ENCODE data around the gene SLC7A6OS.

Gene SLC7A6OS

DNA sequence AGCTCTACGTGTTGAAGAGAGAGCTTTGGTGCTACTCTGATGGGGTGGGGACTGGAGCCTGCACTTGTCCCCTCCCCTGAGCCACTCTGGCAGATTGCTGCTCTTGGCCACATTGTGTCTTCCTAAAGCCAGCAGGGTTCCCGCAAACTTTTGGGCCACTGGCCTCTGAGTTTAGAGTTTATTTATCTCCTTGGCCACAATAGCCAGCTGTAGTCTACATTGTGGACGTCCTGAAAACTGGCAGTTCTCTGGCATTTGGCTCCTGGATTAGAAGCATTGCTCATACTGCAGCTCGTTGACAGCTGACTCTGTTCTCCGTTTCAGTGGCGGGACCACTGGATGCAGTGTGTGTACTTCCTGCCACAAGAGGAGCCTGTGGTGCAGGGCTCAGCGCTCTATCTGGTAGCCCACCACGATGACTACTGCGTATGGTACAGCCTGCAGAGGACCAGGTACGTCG lies 34.6 kb upstream of the SLC7A6OS start:
- peaks cover 0 to 12% (median 6%) of the 10 kb centered on the region in 5 donors for H3K4me1 ChIP-seq (ENCODE audit: control insufficient read depth in 5 of 5, insufficient read depth in 5 of 5, low read length in 5 of 5)
- H3K27ac ChIP-seq (ENCODE audit: low read depth, low read length), result no peak overlapping the region
- H3K9ac ChIP-seq (ENCODE audit: low read length in 5 of 5), result no peak overlapping the region
- H3K27me3 ChIP-seq (ENCODE audit: control insufficient read depth in 5 of 5, insufficient read depth in 4 of 5, low read length in 5 of 5), result no peaks in the 10 kb centered on the region
- peaks cover 9 to 86% (median 79%) of the 10 kb centered on the region in 5 donors for H3K36me3 ChIP-seq (ENCODE audit: control insufficient read depth in 5 of 5, insufficient read depth in 5 of 5, low read length in 5 of 5)
- H3K4me3 ChIP-seq (ENCODE audit: low read depth in 1 of 5, low read length in 5 of 5), result no peak overlapping the region
- no peaks in the 10 kb centered on the region for H3K9me3 ChIP-seq (ENCODE audit: control insufficient read depth in 5 of 5, low read length in 5 of 5)

DNA sequence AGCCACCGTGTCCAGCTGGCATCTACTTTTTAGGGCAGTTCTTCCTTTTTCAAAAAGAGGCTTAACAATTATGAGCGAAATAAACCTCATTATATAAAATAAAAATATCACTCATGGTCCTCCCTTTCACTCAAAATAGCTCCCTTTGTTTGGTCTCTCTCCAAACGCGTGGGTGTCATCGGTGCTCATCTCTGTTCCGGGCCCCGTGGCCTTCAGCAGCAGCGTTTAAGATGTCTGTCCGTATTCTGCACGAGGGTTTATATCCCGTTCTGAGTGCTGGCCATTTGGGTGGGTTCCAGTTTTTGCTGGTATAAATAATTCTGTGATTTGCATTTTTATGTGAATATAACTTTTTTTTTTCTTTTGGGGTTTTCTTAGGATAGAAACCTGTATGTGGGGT lies 33.5 kb upstream of the SLC7A6OS start:
- no peak overlapping the region for H3K9ac ChIP-seq (ENCODE audit: low read length in 5 of 5)
- H3K4me1 ChIP-seq (ENCODE audit: control insufficient read depth in 5 of 5, insufficient read depth in 5 of 5, low read length in 5 of 5), result peaks cover 0 to 12% (median 6%) of the 10 kb centered on the region in 5 donors
- H3K36me3 ChIP-seq (ENCODE audit: control insufficient read depth in 5 of 5, insufficient read depth in 5 of 5, low read length in 5 of 5), result peaks cover 4 to 86% (median 80%) of the 10 kb centered on the region in 5 donors

DNA sequence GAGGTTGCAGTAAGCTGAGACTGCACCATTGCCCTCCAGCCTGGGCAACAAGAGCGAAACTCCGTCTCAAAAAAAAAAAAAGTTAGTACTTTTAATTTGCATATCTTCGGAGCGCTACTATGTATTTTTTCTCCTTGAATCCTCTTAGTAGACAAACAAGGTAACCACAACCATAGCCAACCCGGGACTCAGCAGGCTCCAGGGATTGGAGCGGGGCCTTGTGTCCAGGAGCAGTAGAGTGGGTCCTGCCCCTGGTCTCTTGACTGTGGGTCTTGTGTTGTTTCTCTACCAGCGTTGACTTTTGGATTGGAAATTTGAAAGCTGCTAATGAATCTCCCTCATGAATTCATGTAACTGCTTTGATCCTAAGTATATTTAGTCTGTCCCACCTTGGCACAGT lies 32.4 kb upstream of the SLC7A6OS start:
- H3K27ac ChIP-seq (ENCODE audit: low read depth, low read length), result no peak overlapping the region
- no peaks in the 10 kb centered on the region for H3K27me3 ChIP-seq (ENCODE audit: control insufficient read depth in 5 of 5, insufficient read depth in 4 of 5, low read length in 5 of 5)
- H3K4me3 ChIP-seq (ENCODE audit: low read depth in 1 of 5, low read length in 5 of 5), result no peak overlapping the region
- H3K4me1 ChIP-seq (ENCODE audit: control insufficient read depth in 5 of 5, insufficient read depth in 5 of 5, low read length in 5 of 5), result peaks cover 0 to 12% (median 6%) of the 10 kb centered on the region in 5 donors
- peaks cover 4 to 86% (median 80%) of the 10 kb centered on the region in 5 donors for H3K36me3 ChIP-seq (ENCODE audit: control insufficient read depth in 5 of 5, insufficient read depth in 5 of 5, low read length in 5 of 5)
- no peak overlapping the region for H3K9ac ChIP-seq (ENCODE audit: low read length in 5 of 5)
- no peaks in the 10 kb centered on the region for H3K9me3 ChIP-seq (ENCODE audit: control insufficient read depth in 5 of 5, low read length in 5 of 5)

More for the DNA sequence above, 33.5 kb upstream of the SLC7A6OS start:
- Histone ChIP-seq H3K27me3 (ENCODE audit: control insufficient read depth in 5 of 5, insufficient read depth in 4 of 5, low read length in 5 of 5) (no peaks in the 10 kb centered on the region), H3K27ac (ENCODE audit: low read depth, low read length) (no peak overlapping the region), H3K9me3 (ENCODE audit: control insufficient read depth in 5 of 5, low read length in 5 of 5) (no peaks in the 10 kb centered on the region), H3K4me3 (ENCODE audit: low read depth in 1 of 5, low read length in 5 of 5) (no peak overlapping the region)

DNA sequence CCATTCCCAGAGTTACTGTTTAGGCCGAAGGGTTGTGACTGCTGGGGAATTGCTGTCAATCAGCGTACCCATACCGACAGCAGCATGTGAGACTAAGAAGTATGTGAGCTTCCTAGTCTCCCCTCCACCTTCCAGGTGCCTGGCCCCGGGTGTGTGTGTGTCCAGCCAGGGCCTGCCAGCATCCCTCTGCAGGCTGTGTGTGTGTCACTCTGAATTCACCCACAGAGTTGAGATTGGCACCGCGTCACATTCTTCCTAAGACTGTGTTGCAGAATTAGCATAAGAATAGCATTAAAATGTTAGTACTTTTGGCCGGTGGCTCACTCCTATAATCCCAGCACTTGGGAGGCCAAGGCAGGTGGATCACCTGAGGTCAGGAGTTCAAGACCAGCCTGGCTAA lies 31.9 kb upstream of the SLC7A6OS start:
- no peak overlapping the region for H3K9ac ChIP-seq (ENCODE audit: low read length in 5 of 5)
- H3K27me3 ChIP-seq (ENCODE audit: control insufficient read depth in 5 of 5, insufficient read depth in 4 of 5, low read length in 5 of 5), result no peaks in the 10 kb centered on the region
- H3K4me1 ChIP-seq (ENCODE audit: control insufficient read depth in 5 of 5, insufficient read depth in 5 of 5, low read length in 5 of 5), result peaks cover 0 to 8% (median 5%) of the 10 kb centered on the region in 5 donors
- no peak overlapping the region for H3K27ac ChIP-seq (ENCODE audit: low read depth, low read length)
- H3K36me3 ChIP-seq (ENCODE audit: control insufficient read depth in 5 of 5, insufficient read depth in 5 of 5, low read length in 5 of 5), result peaks cover 4 to 86% (median 80%) of the 10 kb centered on the region in 5 donors
- H3K4me3 ChIP-seq (ENCODE audit: low read depth in 1 of 5, low read length in 5 of 5), result no peak overlapping the region
- H3K9me3 ChIP-seq (ENCODE audit: control insufficient read depth in 5 of 5, low read length in 5 of 5), result no peaks in the 10 kb centered on the region

DNA sequence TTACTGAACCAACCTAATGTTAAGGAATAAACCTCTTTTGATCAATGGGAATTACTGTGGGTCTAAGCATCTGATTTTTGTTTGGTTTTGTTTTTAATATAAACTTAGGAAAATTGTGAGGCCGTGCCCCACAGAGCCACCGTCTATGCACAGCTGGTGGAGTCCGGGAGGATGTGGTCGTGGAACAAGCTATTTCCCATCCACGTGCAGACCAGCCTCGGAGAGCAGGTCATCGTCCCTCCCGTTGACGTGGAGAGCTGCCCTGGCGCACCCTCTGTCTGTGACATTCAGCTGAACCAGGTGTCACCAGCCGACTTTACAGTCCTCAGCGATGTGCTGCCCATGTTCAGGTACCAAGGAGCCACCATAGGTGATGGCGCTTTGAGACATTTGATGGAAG lies 28.5 kb upstream of the SLC7A6OS start:
- Histone ChIP-seq H3K36me3 (ENCODE audit: control insufficient read depth in 5 of 5, insufficient read depth in 5 of 5, low read length in 5 of 5) (peaks cover 4 to 70% (median 60%) of the 10 kb centered on the region in 5 donors), H3K9me3 (ENCODE audit: control insufficient read depth in 5 of 5, low read length in 5 of 5) (no peaks in the 10 kb centered on the region), H3K9ac (ENCODE audit: low read length in 5 of 5) (no peak overlapping the region), H3K4me3 (ENCODE audit: low read depth in 1 of 5, low read length in 5 of 5) (no peak overlapping the region), H3K27me3 (ENCODE audit: control insufficient read depth in 5 of 5, insufficient read depth in 4 of 5, low read length in 5 of 5) (no peaks in the 10 kb centered on the region), H3K4me1 (ENCODE audit: control insufficient read depth in 5 of 5, insufficient read depth in 5 of 5, low read length in 5 of 5) (peaks cover 0 to 14% (median 5%) of the 10 kb centered on the region in 5 donors), H3K27ac (ENCODE audit: low read depth, low read length) (no peak overlapping the region)

DNA sequence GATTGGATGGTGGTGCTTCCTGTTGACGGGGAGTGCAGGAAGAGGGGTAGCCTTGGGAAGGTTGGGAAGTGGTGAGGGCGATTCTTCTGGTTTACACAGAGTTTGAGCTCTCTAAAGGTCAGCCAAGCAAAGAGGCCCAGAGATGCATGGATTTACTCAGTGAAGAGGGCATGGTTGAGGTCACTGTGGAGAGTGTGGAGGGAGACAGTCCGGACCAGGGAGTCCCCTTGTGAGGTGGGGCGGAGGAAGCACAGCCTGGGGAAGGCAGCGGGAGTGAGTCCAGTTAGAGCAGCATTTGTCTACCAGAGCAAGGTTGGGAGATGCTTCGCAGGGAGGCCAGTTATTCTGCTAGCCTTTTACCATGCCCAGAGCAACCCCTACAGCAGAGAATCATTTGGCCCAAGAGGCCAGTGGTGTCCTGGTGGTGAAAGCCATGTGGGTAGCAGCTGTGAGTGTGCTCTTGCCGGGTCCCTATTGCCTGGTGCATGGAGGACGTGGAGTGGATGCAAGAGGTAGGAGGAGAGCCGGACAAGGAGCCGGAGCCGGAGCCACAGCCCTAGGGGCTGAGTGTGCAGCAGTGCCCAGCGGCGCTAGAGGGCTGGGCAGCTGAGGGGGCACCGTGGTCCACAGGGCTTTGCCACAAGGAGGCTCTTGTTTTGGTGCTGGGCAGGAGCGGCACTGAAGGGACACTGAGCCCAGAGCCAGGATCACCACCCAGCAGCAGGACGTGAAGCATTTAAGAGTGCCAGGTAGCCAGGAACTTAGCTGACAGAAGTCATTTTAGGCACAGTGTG lies 27.8 kb upstream of the SLC7A6OS start:
- Histone ChIP-seq H3K4me3 (ENCODE audit: low read depth in 1 of 5, low read length in 5 of 5) (no peak overlapping the region), H3K4me1 (ENCODE audit: control insufficient read depth in 5 of 5, insufficient read depth in 5 of 5, low read length in 5 of 5) (peaks cover 1 to 21% (median 12%) of the 10 kb centered on the region in 5 donors), H3K27me3 (ENCODE audit: control insufficient read depth in 5 of 5, insufficient read depth in 4 of 5, low read length in 5 of 5) (no peaks in the 10 kb centered on the region), H3K9me3 (ENCODE audit: control insufficient read depth in 5 of 5, low read length in 5 of 5) (no peaks in the 10 kb centered on the region), H3K27ac (ENCODE audit: low read depth, low read length) (no peak overlapping the region), H3K36me3 (ENCODE audit: control insufficient read depth in 5 of 5, insufficient read depth in 5 of 5, low read length in 5 of 5) (peaks cover 4 to 69% (median 56%) of the 10 kb centered on the region in 5 donors), H3K9ac (ENCODE audit: low read length in 5 of 5) (no peak overlapping the region)

DNA sequence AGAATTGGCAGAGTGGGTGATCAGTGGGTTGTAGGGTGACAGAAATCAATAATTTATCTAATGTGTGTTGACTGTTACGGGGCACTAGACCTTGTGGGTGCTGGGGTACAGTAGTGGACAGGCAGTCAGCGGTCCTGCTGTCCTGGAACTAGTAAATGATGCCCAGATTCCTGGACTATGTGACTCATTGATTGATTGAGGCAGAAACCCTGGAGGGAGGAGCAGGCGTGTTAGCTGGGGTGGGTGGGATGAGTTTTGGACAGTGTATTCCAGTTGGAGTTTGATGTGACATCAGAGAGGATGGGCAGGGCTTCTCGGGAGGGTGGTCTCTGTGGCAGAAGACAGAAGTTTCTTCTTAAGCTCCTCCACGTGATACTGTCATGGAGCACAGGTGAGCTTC lies 24.4 kb upstream of the SLC7A6OS start:
- Histone ChIP-seq H3K9me3 (ENCODE audit: control insufficient read depth in 5 of 5, low read length in 5 of 5) (no peaks in the 10 kb centered on the region), H3K4me3 (ENCODE audit: low read depth in 1 of 5, low read length in 5 of 5) (no peak overlapping the region), H3K27me3 (ENCODE audit: control insufficient read depth in 5 of 5, insufficient read depth in 4 of 5, low read length in 5 of 5) (no peaks in the 10 kb centered on the region), H3K4me1 (ENCODE audit: control insufficient read depth in 5 of 5, insufficient read depth in 5 of 5, low read length in 5 of 5) (peaks cover 11 to 48% (median 39%) of the 10 kb centered on the region in 5 donors), H3K27ac (ENCODE audit: low read depth, low read length) (peak overlapping the region; percentile 82), H3K9ac (ENCODE audit: low read length in 5 of 5) (no peak overlapping the region), H3K36me3 (ENCODE audit: control insufficient read depth in 5 of 5, insufficient read depth in 5 of 5, low read length in 5 of 5) (peaks cover 0 to 41% (median 31%) of the 10 kb centered on the region in 5 donors)

DNA sequence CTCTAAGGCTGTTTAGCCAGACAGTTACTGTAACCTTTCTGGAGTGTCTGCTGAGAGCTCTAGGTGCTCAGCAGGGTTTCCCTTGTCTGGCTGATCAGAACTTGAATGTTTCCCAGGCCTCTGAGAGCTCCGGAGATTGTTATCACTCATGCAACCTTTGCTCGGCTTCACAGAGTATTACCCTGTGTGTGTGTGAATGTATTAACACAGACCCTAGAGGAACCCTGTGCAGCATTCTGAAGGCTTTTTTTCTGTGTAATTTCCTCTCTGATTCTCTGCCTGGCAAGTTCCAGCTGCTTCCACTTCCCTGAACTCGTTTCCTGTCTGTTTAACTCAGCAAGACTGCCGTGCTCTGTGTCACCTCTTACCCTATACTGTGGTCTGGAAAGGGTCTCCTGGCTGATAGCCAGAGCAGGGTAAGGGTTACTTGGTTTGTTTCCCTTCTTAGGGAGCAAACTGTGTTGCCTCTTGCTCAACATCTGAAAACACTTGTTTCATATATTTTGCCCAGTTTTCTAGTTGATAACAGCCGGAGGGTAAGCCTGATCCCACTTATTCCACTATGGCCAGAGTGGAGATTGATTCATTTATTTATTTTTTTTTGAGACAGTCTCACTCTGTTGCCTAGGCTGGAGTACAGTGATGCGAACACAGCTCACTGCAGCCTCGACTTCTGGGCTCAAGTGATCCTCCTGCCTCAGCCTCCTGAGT lies 21.8 kb upstream of the SLC7A6OS start:
- H3K27me3 ChIP-seq (ENCODE audit: control insufficient read depth in 5 of 5, insufficient read depth in 4 of 5, low read length in 5 of 5), result no peaks in the 10 kb centered on the region
- no peaks in the 10 kb centered on the region for H3K9me3 ChIP-seq (ENCODE audit: control insufficient read depth in 5 of 5, low read length in 5 of 5)
- H3K4me1 ChIP-seq (ENCODE audit: control insufficient read depth in 5 of 5, insufficient read depth in 5 of 5, low read length in 5 of 5), result peaks cover 11 to 53% (median 43%) of the 10 kb centered on the region in 5 donors
- H3K27ac ChIP-seq (ENCODE audit: low read depth, low read length), result peak overlapping the region; percentile 82
- peak overlapping the region in 2 of 5 donors; percentile 29 to 32 for H3K4me3 ChIP-seq (ENCODE audit: low read depth in 1 of 5, low read length in 5 of 5)
- H3K9ac ChIP-seq (ENCODE audit: low read length in 5 of 5), result peak overlapping the region in 4 of 5 donors; percentile 32 to 65 (median 46)
- H3K36me3 ChIP-seq (ENCODE audit: control insufficient read depth in 5 of 5, insufficient read depth in 5 of 5, low read length in 5 of 5), result peaks cover 0 to 17% (median 5%) of the 10 kb centered on the region in 5 donors

DNA sequence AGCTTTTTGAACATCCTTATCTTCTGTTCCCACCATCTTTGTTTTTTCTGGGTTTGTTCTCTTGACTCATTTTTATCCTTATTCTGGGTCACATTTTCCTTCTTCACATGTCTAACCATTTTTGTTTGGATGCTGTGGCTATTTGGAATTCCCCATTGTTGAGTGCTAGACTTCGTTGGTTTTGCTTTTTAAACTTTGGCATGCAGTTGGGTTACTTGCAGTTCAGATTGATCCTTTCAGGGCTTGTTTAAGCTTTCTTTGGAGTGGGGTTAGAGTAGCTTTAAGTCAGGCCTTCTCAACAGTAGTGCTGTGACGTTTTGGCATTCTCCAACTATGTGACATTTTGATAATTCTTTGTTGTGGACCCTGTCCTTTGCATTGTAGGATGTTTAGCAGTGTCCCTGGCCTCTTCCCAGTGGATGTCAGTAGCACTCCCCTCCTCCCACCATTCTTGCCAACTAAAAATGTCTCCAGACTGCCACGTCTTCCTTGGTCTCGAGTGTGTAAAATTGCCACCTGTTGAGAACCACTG lies 21.2 kb upstream of the SLC7A6OS start:
- peaks cover 11 to 53% (median 43%) of the 10 kb centered on the region in 5 donors for H3K4me1 ChIP-seq (ENCODE audit: control insufficient read depth in 5 of 5, insufficient read depth in 5 of 5, low read length in 5 of 5)
- H3K27me3 ChIP-seq (ENCODE audit: control insufficient read depth in 5 of 5, insufficient read depth in 4 of 5, low read length in 5 of 5), result no peaks in the 10 kb centered on the region
- peaks cover 0 to 13% (median 7%) of the 10 kb centered on the region in 5 donors for H3K36me3 ChIP-seq (ENCODE audit: control insufficient read depth in 5 of 5, insufficient read depth in 5 of 5, low read length in 5 of 5)
- H3K9me3 ChIP-seq (ENCODE audit: control insufficient read depth in 5 of 5, low read length in 5 of 5), result no peaks in the 10 kb centered on the region
- H3K4me3 ChIP-seq (ENCODE audit: low read depth in 1 of 5, low read length in 5 of 5), result peak overlapping the region in 1 of 5 donors; percentile 32
- H3K27ac ChIP-seq (ENCODE audit: low read depth, low read length), result peak overlapping the region; percentile 82
- H3K9ac ChIP-seq (ENCODE audit: low read length in 5 of 5), result peak overlapping the region in 3 of 5 donors; percentile 32 to 65 (median 44)

Measured in subcutaneous abdominal adipose tissue (tissue), 5 donors.